Peyer's patch (tissue), 4 donors: ENCODE measurements around the gene TRIM74. TPM values are rescaled to one million over a fixed set of nuclear protein-coding genes. Genes with fewer than 3 reads are reported as not detected.
"Not testable (repeated sequence)": the region's sequence is repeated elsewhere in the genome, so short reads cannot be mapped to it uniquely, and the experiment has no call there.

Experiments
- DNase-seq, 3 donors: peaks; one replicate each; pipeline ENCODE4 v3.0.0-alpha.2; 2017 to 2019
- H3K27ac ChIP-seq, 4 donors: fragments of 200-600 bp; sonication (generic); one replicate each; pipeline ENCODE4 v1.5.1; 2016 to 2019
- H3K27me3 ChIP-seq, 2 donors: fragments of 200-600 bp; sonication (generic); one replicate each; pipeline ENCODE4 v1.5.1; 2019
- H3K36me3 ChIP-seq, 3 donors: fragments of 200-600 bp; sonication (generic); one replicate each; pipeline ENCODE4 v1.5.1; 2016 to 2019
- H3K4me1 ChIP-seq, 4 donors: fragments of 200-600 bp; sonication (generic); one replicate each; pipeline ENCODE4 v1.5.1; 2016 to 2019
- H3K4me3 ChIP-seq, 4 donors: fragments of 200-600 bp; sonication (generic); 1 replicate in 3 of 4; 2 replicates in 1 of 4; pipeline ENCODE4 v1.5.1; 2016 to 2019; ENCODE audit warnings: mild to moderate bottlenecking in 1 of 4
- H3K9me3 ChIP-seq, 4 donors: fragments of 200-600 bp; sonication (generic); one replicate each; pipeline ENCODE4 v1.5.1; 2016 to 2019; ENCODE audit warnings: mild to moderate bottlenecking in 1 of 4
- total RNA-seq, 4 donors: library from RNA; depleted of rRNA; stranded (reverse); fragments of >200 nt; gene quantifications; one replicate each; pipeline ENCODE4 v1.1.0, GENCODE V29; 2016

Gene TRIM74
- total RNA-seq, 4 donors from 2014 or later, result 1.8 to 3.2 (median 1.9) TPM; not detected in 1

DNA sequence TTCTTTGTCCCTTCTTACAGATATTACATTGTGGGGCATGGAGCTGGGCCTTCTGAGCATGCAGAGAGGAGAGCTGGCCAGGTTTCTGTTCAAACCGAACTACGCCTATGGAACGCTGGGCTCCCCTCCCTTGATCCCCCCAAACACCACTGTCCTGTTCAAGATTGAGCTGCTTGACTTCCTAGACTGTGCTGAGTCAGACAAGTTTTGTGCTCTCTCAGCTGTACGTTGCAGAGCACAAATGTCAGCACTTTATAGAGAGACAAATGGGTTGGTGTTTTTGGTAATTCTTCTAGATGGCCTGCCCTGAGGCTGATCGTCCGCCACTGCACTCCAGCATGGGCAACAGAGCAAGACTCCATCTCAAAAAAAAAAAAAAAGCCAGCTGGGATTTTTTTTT is 2.2 kb upstream of the TRIM74 start:
- H3K27me3 ChIP-seq, DNase-seq, H3K4me3 ChIP-seq, H3K36me3 ChIP-seq, H3K27ac ChIP-seq, H3K9me3 ChIP-seq, H3K4me1 ChIP-seq: not testable (repeated sequence)

DNA sequence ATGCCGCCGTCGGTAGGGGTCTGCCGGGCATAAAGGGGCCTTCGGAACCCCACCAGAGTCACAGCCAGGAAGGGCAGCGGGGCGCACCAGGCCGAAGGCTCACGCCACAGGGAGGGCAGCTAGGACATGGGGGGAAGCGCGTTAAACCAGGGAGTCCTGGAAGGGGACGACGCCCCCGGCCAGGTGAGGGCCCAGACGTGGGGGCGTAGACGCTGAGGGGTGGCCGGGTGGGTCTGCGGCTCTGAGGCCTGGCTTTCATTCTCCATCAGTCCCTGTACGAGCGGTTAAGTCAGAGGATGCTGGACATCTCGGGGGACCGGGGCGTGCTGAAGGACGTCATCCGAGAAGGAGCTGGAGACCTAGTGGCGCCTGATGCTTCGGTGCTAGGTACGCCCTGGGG is 422 bp upstream of the TRIM74 start:
- H3K36me3 ChIP-seq, H3K9me3 ChIP-seq, H3K27ac ChIP-seq, H3K27me3 ChIP-seq, H3K4me3 ChIP-seq, H3K4me1 ChIP-seq: not testable (repeated sequence)
- DNase-seq, result peak in 1 of 3 donors; percentile 6

DNA sequence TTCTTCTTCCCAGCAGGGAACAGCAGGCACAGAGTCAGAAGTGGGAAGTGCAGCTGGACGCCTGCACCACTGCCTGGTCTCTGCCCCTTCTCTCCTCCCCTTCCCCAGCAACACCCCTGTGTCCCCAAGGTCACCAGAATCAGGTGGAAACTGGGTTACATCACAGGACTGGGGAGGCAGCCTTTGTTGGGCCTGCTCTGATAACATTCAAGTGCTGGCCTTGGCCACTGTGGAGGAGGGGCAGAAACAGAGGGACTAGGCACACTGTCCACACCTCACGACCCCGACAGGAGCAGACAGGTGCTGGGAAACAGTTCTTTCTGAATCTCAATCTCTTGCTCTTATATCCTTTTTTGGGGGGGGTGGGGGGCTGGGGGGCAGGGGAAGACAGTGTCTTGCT is 2.4 kb downstream of the TRIM74 start:
- not testable (repeated sequence) for H3K27ac ChIP-seq, H3K4me3 ChIP-seq, H3K9me3 ChIP-seq, H3K36me3 ChIP-seq, H3K4me1 ChIP-seq, H3K27me3 ChIP-seq
- peak in 1 of 3 donors; percentile 46 for DNase-seq

DNA sequence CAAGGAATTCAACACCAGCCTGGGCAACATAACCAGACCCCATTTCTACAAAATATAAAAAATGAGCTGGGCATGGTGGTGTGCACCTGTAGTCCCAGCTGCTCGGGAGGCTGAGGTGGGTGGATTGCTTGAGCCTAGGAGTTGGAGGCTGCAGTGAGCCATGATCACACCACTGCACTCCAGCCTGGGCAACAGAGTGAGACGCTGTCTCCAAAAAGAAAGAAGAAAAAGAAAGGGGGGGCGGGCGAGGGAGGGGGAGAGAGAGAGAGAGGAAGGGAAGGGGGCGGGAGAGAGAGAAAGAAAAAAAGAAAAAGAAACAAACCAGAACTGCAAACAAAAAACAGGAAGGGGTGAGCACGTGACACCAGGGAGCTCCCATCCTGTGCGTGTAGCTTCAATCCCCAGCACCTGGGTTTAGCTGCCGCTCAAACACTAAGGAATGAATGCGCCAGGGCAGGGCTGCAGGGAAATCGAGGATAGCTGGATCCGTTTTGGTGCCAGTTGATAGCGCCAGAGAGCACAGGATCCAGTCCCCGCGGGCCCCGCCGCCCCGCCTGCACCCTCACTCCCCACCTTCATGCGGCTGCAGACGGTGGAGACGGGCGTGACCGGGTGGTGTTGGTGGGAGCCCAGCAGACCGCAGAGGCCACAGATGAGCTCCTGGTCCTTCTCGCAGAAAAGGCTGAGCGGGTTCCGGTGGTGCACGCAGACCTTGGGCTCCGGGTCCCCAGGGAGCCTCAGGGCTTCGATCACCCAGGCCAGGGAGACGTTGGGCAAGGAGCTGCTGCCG is 3.9 kb downstream of the TRIM74 start:
- H3K9me3 ChIP-seq, H3K4me1 ChIP-seq, DNase-seq, H3K36me3 ChIP-seq, H3K4me3 ChIP-seq, H3K27ac ChIP-seq, H3K27me3 ChIP-seq: not testable (repeated sequence)

DNA sequence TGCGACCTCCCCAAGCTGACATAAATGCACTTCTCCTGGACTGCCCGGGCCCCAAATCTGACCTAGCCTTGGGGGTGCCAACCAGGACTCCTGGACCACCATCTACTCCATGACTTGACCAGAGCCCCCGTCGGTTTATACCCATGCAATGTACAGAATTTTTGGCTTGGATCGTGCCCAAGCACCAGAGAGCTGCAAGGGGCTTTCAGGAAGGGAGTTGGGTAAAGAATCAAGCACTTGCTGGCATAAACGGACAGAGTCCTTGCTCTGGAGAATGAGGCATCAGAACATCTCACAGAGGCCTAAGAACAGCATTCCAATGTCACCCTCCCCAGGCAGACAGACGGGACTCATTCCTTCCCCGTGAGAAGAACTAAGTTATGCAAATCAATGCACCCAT is 6.2 kb downstream of the TRIM74 start:
- peak in 1 of 3 donors; percentile 10 for DNase-seq
- H3K9me3 ChIP-seq, H3K4me1 ChIP-seq, H3K36me3 ChIP-seq, H3K27me3 ChIP-seq, H3K27ac ChIP-seq, H3K4me3 ChIP-seq: not testable (repeated sequence)

DNA sequence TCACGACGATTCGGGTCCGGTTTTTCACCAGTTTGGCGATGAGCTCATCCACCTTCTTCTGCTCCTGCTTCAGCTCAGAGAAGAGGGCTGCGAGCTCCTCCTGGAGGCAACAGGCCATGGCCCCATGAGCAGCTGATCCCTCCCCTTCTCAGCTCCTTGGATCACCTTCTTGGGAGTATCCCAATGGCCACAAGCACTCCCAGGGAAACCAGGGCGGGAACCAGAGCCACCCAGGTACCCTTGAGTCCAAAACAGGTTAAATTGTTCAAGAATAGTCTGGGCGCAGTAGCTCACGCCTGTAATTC is 8.0 kb downstream of the TRIM74 start:
- H3K9me3 ChIP-seq, H3K27ac ChIP-seq, DNase-seq, H3K4me3 ChIP-seq, H3K4me1 ChIP-seq, H3K36me3 ChIP-seq, H3K27me3 ChIP-seq: not testable (repeated sequence)

DNA sequence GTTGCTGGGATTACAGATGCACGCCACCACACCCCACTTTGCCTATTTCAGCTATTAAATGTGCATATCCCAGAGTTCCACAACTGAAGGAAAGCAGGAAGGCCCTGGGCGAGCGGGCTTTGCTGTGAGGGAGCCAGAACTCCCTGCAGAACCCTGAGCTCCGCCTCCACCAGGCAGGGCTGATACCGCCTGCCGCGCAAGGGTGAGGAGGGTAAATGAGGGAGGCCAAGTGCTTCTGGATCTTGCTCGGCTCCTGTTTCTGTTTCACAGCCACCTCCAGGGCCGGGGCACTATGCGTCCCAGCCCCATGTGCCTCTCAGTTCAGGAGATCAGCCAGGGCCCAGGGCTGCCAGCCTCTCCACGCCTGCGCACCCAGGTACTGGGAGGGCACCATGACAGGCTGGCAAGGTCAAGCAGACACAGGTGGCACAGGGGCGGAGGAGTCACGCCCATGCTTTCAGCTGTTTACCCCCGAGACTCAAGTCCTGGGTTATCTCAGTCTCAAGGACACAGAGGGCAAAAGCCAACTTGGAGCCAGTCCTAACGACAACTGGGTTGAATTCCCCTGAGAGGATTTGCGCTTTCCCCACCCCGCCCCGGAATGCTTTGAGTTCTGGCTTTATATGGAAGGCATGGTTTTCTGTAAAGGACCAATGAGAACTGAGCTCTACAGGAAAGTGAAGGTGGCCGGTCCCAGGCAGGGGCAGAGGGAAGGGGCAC is 8.5 kb downstream of the TRIM74 start:
- not testable (repeated sequence) for DNase-seq, H3K27ac ChIP-seq, H3K4me1 ChIP-seq, H3K36me3 ChIP-seq, H3K27me3 ChIP-seq, H3K4me3 ChIP-seq, H3K9me3 ChIP-seq

- not testable (repeated sequence) for DNase-seq, H3K27me3 ChIP-seq, H3K9me3 ChIP-seq, H3K36me3 ChIP-seq, H3K4me1 ChIP-seq, H3K4me3 ChIP-seq, H3K27ac ChIP-seq
Observed at GRCh38 chr7:72960029-72960428, 9.2 kb downstream of the TRIM74 start.

GRCh38 chr7:72954563-72955198 is 14.6 kb downstream of the TRIM74 start:
- DNase-seq, result peak in 1 of 3 donors; percentile 39
- not testable (repeated sequence) for H3K27me3 ChIP-seq, H3K36me3 ChIP-seq, H3K9me3 ChIP-seq, H3K4me1 ChIP-seq
- H3K27ac ChIP-seq, result peak overlapping the region in 2 of 4 donors; percentile 58 to 59
- H3K4me3 ChIP-seq, result peak overlapping the region in 3 of 4 donors; percentile 38 to 55 (median 49)

DNA sequence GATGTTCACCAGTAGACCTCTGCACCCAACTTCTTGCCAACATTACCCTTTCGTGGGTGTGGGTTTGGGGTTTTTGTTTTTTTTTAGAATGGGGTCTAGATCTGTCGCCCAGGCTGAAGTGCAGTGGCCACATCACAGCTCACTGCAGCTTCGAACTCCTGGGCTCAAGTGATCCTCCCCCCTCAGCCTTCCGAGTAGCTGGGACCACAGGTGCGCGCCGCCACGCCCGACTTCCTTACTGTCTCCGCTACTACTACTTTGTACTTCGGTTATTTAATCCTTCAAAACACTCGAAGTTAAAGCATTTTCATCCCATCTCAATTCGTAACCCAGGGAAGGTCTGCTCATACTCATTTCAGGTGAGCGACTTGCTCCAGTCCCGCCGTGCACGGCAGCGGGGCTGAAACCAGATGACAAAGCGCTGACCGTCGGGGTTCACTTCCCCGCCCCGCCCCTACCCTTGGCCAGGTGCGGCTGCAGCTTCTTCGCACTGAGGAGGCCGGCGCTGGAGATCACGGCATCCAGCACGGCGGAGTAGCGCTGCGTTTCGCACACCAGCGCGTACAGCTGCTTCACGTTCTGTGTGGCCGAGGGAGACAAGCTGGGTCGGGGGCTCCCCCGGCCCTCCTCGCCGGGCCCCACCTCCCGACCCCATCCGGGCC is 15.2 kb downstream of the TRIM74 start:
- Histone ChIP-seq H3K27ac (peak overlapping the region in 2 of 4 donors; percentile 58 to 59), H3K4me3 (peak overlapping the region in 3 of 4 donors; percentile 38 to 55 (median 49))
- peak in 1 of 3 donors; percentile 6 for DNase-seq
- H3K9me3 ChIP-seq, H3K27me3 ChIP-seq, H3K4me1 ChIP-seq, H3K36me3 ChIP-seq: not testable (repeated sequence)

DNA sequence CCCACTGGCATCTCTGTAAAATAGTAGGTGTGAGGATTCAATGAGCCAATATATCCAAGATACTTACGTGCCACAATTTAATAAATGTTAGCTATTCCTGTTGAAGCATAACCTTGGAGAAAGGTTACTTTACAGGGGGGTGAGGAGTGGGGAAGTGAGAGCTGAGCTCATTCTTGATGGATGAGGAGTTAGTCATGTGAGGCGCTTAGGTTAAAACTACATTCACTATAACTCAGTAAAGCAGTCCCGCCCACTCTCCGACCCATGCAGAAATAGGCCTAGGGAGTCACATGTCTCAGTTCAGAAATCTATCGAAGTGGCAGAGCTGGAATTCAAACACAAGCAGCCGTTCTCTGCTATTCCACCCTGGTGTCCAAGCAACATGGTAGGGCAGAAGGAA is 18.8 kb downstream of the TRIM74 start:
- not testable (repeated sequence) for H3K27ac ChIP-seq, DNase-seq, H3K9me3 ChIP-seq, H3K4me1 ChIP-seq, H3K27me3 ChIP-seq, H3K4me3 ChIP-seq
- peaks cover 0 to 23% (median 0%) of the 10 kb centered on the region in 3 donors for H3K36me3 ChIP-seq

- peaks cover 0 to 24% (median 0%) of the 10 kb centered on the region in 3 donors for H3K36me3 ChIP-seq
- not testable (repeated sequence) for H3K27me3 ChIP-seq, H3K9me3 ChIP-seq, H3K4me3 ChIP-seq, H3K27ac ChIP-seq, H3K4me1 ChIP-seq
- DNase-seq, result peak in 1 of 3 donors; percentile 46
Observed at GRCh38 chr7:72949686-72950085, 19.6 kb downstream of the TRIM74 start.

DNA sequence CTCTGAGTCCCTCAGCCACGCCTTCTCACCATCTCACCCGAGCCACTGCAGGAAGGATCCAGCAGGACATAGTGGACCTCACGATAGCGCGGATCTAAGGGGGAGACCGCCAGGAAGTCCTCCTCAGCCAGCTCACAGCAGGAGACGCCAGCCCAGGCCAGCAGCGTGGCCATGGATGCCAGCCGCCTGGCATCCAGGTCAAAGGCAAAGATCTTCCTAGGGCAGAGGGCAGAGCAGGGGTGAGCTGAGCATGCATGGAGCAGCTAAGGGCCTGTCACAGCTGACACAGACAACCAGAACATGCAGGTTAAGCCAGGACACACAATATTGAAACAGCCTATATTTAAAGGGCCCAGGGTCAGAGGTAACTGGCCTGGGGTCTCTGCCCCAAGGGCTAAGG is 20.0 kb downstream of the TRIM74 start:
- not testable (repeated sequence) for H3K4me1 ChIP-seq, H3K27me3 ChIP-seq, DNase-seq, H3K9me3 ChIP-seq, H3K27ac ChIP-seq, H3K4me3 ChIP-seq
- peaks cover 0 to 24% (median 0%) of the 10 kb centered on the region in 3 donors for H3K36me3 ChIP-seq

DNA sequence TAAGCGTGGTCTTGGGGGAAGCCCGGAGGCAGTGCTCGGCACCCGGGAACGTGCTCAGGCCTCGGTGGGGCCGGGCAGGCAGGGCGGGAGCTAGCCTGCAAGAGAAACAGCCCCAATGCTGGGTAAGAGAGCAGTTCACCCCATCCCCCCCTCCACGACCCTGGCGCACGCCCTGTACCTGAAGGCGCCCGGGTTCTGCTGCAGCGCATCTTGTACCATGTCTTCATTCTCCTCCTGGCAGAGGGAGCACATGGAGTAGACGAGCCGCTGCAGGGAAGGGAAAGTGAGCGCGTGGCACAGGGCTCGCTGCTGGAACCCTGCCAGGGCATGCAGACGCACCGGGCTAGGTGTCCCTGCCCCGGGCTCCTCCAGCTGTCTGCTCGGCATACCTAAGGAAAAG is 20.6 kb downstream of the TRIM74 start:
- DNase-seq, result peak in 1 of 3 donors; percentile 31
- peaks cover 0 to 24% (median 0%) of the 10 kb centered on the region in 3 donors for H3K36me3 ChIP-seq
- not testable (repeated sequence) for H3K4me3 ChIP-seq, H3K27ac ChIP-seq, H3K27me3 ChIP-seq, H3K9me3 ChIP-seq, H3K4me1 ChIP-seq
